Esophagus muscularis mucosa (tissue), 3 donors: Measurements from ENCODE around the gene XRCC3.

ENCODE experiments used
- POLR2A ChIP-seq: fragments of 450-650 bp; IDR thresholded peaks from one replicate; pipeline ENCODE4 v1.6.1; 2017; ENCODE audit warnings: antibody characterized with exemption, moderate library complexity, mild to moderate bottlenecking, low read depth
- POLR2AphosphoS5 ChIP-seq, 2 donors: sonication (generic); formaldehyde crosslinking; IDR thresholded peaks; one replicate each; pipeline ENCODE4 v1.6.1; 2017; ENCODE audit warnings: antibody characterized with exemption in 2 of 2
- TF ChIP-seq, protein P1 (sequence below), 3 experiments: fragments of 200-600 bp in 2 of 3; fragments of 450-650 bp in 1 of 3; sonication (generic) in 2 of 3; IDR thresholded peaks; one replicate each; pipeline ENCODE4 v1.5.1; 2017 to 2019; ENCODE audit warnings: antibody characterized with exemption in 3 of 3, mild to moderate bottlenecking in 2 of 3, moderate library complexity in 1 of 3

DNA sequence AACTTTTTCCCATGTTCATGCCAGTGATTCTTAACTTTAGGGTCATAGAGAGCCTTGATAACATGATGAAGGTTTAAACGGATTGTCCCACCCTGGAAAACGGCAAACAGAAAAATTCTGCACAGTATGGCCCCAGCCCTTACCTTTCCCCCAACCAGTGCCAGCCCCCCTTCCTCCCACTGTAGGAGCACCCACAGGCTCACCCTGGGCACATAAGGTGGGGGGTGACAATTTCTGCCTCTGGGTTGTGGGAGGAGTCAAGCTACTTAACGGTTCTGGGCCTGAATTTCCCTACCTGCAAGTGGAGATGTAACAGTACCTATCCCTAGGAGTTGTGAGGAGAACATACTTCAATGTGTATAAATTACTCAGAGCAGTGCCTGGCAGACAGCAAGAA, 18.0 kb downstream of the XRCC3 start:
- TF ChIP-seq, protein P1, sequence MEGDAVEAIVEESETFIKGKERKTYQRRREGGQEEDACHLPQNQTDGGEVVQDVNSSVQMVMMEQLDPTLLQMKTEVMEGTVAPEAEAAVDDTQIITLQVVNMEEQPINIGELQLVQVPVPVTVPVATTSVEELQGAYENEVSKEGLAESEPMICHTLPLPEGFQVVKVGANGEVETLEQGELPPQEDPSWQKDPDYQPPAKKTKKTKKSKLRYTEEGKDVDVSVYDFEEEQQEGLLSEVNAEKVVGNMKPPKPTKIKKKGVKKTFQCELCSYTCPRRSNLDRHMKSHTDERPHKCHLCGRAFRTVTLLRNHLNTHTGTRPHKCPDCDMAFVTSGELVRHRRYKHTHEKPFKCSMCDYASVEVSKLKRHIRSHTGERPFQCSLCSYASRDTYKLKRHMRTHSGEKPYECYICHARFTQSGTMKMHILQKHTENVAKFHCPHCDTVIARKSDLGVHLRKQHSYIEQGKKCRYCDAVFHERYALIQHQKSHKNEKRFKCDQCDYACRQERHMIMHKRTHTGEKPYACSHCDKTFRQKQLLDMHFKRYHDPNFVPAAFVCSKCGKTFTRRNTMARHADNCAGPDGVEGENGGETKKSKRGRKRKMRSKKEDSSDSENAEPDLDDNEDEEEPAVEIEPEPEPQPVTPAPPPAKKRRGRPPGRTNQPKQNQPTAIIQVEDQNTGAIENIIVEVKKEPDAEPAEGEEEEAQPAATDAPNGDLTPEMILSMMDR (IDR thresholded peaks at IDR 0.05): no peak
- TF ChIP-seq POLR2A (no peak), POLR2AphosphoS5 (IDR thresholded peaks at IDR 0.05) (no peak)
